Measurements from ENCODE around the gene SLC6A12.

Gene SLC6A12

GRCh38 chr12:220491-220890 lies 6.5 kb upstream of the SLC6A12 start:
- no peak overlapping the region for H3K4me3 ChIP-seq (ENCODE audit: low read depth, low read length, poor library complexity, severe bottlenecking)
- H3K79me2 ChIP-seq (ENCODE audit: insufficient read depth, low read length) = no peaks in the 10 kb centered on the region
- TF ChIP-seq CTCF (IDR thresholded peaks at IDR 0.05; ENCODE audit: low read length) = no peak
- TF ChIP-seq EZH2 (IDR thresholded peaks at IDR 0.05; ENCODE audit: borderline replicate concordance, low read length) = no peak
- no peaks in the 10 kb centered on the region for H4K20me1 ChIP-seq (ENCODE audit: insufficient read depth, low read length)
- no peaks in the 10 kb centered on the region for H3K36me3 ChIP-seq (ENCODE audit: insufficient read depth, low read length)
- no peak overlapping the region for H3K27ac ChIP-seq (ENCODE audit: low read depth, low read length, poor library complexity, severe bottlenecking)
- H3K4me1 ChIP-seq (ENCODE audit: insufficient read depth, low read length, severe bottlenecking) = no peaks in the 10 kb centered on the region
- H3K4me2 ChIP-seq (ENCODE audit: low read length) = no peak overlapping the region
- H3K9me2 ChIP-seq (ENCODE audit: low read depth, low read length) = no peaks in the 10 kb centered on the region
- no peaks in the 10 kb centered on the region for H3K9me3 ChIP-seq (ENCODE audit: low read length)
- no peaks in the 10 kb centered on the region for H3F3A ChIP-seq (ENCODE audit: insufficient read depth, low read length)
- H2AFZ ChIP-seq (ENCODE audit: low read length) = no peak overlapping the region
- no peak overlapping the region for H3K9ac ChIP-seq (ENCODE audit: low read length)
- H3K27me3 ChIP-seq (ENCODE audit: insufficient read depth, low read length) = 0 out of 2 replicates have a peak, but pooled peaks cover 2% of the 10 kb centered on the region

DNA sequence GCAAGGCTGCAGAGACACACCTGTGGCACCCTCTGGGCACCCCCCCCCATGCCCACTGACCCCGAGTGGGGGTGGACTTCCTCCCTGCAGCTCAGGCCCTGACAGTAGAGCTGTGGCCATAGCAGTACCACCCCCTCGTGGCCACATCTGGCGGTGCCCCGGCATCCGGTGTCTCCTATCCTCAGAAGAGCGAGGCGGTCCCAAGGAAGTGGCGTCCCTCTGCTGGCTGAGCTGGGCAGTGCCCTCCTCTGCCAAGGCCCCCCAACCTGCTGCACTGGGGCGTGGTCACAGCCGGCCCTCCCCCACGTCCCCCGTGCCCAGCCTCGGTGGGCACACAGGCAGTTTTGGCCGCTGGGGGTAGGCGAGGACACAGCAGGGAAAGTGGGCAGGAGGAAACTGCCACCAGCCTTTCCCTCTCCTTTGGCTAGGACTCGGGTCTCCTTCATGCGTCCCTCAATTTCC lies 6.0 kb upstream of the SLC6A12 start:
- Histone ChIP-seq H3K79me2 (ENCODE audit: insufficient read depth, low read length) (no peaks in the 10 kb centered on the region), H2AFZ (ENCODE audit: low read length) (no peak overlapping the region), H3K9ac (ENCODE audit: low read length) (no peak overlapping the region), H3K4me2 (ENCODE audit: low read length) (no peak overlapping the region), H3K4me1 (ENCODE audit: insufficient read depth, low read length, severe bottlenecking) (no peaks in the 10 kb centered on the region), H3K27ac (ENCODE audit: low read depth, low read length, poor library complexity, severe bottlenecking) (no peak overlapping the region), H3K9me2 (ENCODE audit: low read depth, low read length) (no peaks in the 10 kb centered on the region), H3K27me3 (ENCODE audit: insufficient read depth, low read length) (peaks cover 6% of the 10 kb centered on the region; the same call in 1 of the 2 replicates), H4K20me1 (ENCODE audit: insufficient read depth, low read length) (no peaks in the 10 kb centered on the region), H3K4me3 (ENCODE audit: low read depth, low read length, poor library complexity, severe bottlenecking) (no peak overlapping the region), H3F3A (ENCODE audit: insufficient read depth, low read length) (no peaks in the 10 kb centered on the region), H3K9me3 (ENCODE audit: low read length) (no peaks in the 10 kb centered on the region), H3K36me3 (ENCODE audit: insufficient read depth, low read length) (no peaks in the 10 kb centered on the region)
- TF ChIP-seq CTCF (IDR thresholded peaks at IDR 0.05; ENCODE audit: low read length) (peak; percentile 98), EZH2 (IDR thresholded peaks at IDR 0.05; ENCODE audit: borderline replicate concordance, low read length) (no peak)

DNA sequence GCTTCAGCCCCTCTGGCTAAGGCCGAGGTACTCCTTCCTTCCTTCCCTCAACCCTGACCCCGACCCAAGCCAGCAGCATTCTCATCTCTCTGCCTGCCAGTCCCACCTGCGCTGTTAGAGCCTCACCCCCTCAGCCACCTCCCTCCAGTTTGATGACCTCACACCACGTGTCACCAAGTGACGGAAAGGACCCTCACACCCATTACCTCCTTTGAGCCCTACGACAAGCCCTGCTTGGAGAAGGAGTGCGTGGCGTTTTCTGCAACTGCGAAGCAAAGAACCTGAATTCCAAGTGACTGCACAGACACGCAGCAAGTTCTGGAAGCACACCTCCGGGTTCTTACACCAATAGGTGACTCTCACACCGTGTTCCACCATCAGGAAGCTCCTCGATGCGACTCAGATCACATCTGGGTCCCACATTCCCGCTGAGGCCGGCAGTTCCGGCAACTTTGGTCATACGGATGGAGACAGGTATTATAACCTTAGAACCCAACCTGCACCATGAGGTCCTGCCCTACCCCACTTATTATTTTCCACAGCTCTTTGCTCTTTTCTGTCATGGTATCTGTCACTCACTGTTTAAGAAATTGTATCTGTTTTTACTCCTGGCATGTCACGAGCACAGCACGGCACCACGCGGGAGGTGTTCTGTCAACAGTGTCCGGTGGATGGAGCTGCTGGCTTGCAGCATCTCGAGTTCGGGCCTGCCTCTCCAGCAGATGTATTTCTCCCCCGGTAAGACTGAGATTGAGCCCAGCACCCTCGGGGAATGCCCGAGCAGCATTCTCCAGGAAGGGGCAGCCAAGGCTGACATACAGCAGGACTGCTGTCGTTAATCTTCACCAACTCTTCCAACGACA lies 5.0 kb upstream of the SLC6A12 start:
- Histone ChIP-seq H3K9ac (ENCODE audit: low read length) (no peak overlapping the region), H3K79me2 (ENCODE audit: insufficient read depth, low read length) (no peaks in the 10 kb centered on the region), H3K27ac (ENCODE audit: low read depth, low read length, poor library complexity, severe bottlenecking) (no peak overlapping the region), H3F3A (ENCODE audit: insufficient read depth, low read length) (no peaks in the 10 kb centered on the region), H2AFZ (ENCODE audit: low read length) (no peak overlapping the region), H3K4me2 (ENCODE audit: low read length) (no peak overlapping the region), H3K4me3 (ENCODE audit: low read depth, low read length, poor library complexity, severe bottlenecking) (no peak overlapping the region), H3K4me1 (ENCODE audit: insufficient read depth, low read length, severe bottlenecking) (no peaks in the 10 kb centered on the region), H3K9me3 (ENCODE audit: low read length) (no peaks in the 10 kb centered on the region), H3K9me2 (ENCODE audit: low read depth, low read length) (no peaks in the 10 kb centered on the region), H3K36me3 (ENCODE audit: insufficient read depth, low read length) (no peaks in the 10 kb centered on the region), H4K20me1 (ENCODE audit: insufficient read depth, low read length) (no peaks in the 10 kb centered on the region), H3K27me3 (ENCODE audit: insufficient read depth, low read length) (peaks cover 10% of the 10 kb centered on the region; the same call in 1 of the 2 replicates)
- no peak for TF ChIP-seq EZH2 (IDR thresholded peaks at IDR 0.05; ENCODE audit: borderline replicate concordance, low read length)
- no peak for TF ChIP-seq CTCF (IDR thresholded peaks at IDR 0.05; ENCODE audit: low read length)
